Anterior cingulate cortex (tissue), 58 donors: ENCODE results near the gene GREB1.

Experiments used
- DNase-seq, 58 donors: peaks; one replicate each; lab custom pipeline; 2025; lab: John Stamatoyannopoulos, UW

The GREB1 gene

GRCh38 chr2:11509657-11510360 is 24.0 kb upstream of the GREB1 start:
- no peak for DNase-seq

GRCh38 chr2:11512431-11512830 is 21.4 kb upstream of the GREB1 start:
- no peak for DNase-seq

- DNase-seq, result no peak
These were observed 20.5 kb upstream of the GREB1 start for GRCh38 chr2:11513319-11513718.

GRCh38 chr2:11514081-11514730 is 19.6 kb upstream of the GREB1 start:
- no peak for DNase-seq

GRCh38 chr2:11514904-11515303 is 18.9 kb upstream of the GREB1 start:
- no peak for DNase-seq

- no peak for DNase-seq
These were observed 18.3 kb upstream of the GREB1 start for GRCh38 chr2:11515490-11515981.

GRCh38 chr2:11516984-11517648 is 16.7 kb upstream of the GREB1 start:
- no peak for DNase-seq

GRCh38 chr2:11517906-11518305 is 15.9 kb upstream of the GREB1 start:
- no peak for DNase-seq

GRCh38 chr2:11520092-11520693 is 13.7 kb upstream of the GREB1 start:
- no peak for DNase-seq

- DNase-seq, result peak in 3 of 58 donors; percentile 8 to 43 (median 28)
These were observed 12.1 kb upstream of the GREB1 start for GRCh38 chr2:11521775-11522174.

GRCh38 chr2:11524470-11524869 is 9.4 kb upstream of the GREB1 start:
- no peak for DNase-seq

- no peak for DNase-seq
These were observed 8.1 kb upstream of the GREB1 start for GRCh38 chr2:11525762-11526161.

- no peak for DNase-seq
These were observed 6.8 kb upstream of the GREB1 start for GRCh38 chr2:11527001-11527400.

GRCh38 chr2:11528228-11528627 is 5.6 kb upstream of the GREB1 start:
- DNase-seq, result no peak

- DNase-seq, result no peak
These were observed 2.9 kb upstream of the GREB1 start for GRCh38 chr2:11530864-11531465.

- DNase-seq, result peak in 3 of 58 donors; percentile 4 to 17 (median 7)
These were observed 1.3 kb upstream of the GREB1 start for GRCh38 chr2:11532416-11533055.

- DNase-seq, result no peak
These were observed 363 bp downstream of the GREB1 start for GRCh38 chr2:11534071-11534745.

GRCh38 chr2:11534746-11535484 is 1.1 kb downstream of the GREB1 start:
- DNase-seq, result no peak

- DNase-seq, result no peak
These were observed 2.1 kb downstream of the GREB1 start for GRCh38 chr2:11535899-11536344.
